HG03575 (cell line): ENCODE data around the gene COL16A1.

ENCODE experiments used
- ATAC-seq: cut with Tn5 transposase; IDR thresholded peaks from one replicate; pipeline ENCODE4 v1.9.1; 2021; ENCODE audit not compliant: unreplicated experiment, insufficient number of reproducible peaks, low FRiP score; ENCODE audit errors: extremely low read depth

Gene COL16A1

GRCh38 chr1:31657020-31657804, 46.6 kb downstream of the COL16A1 start:
- ATAC-seq: no peak

GRCh38 chr1:31655756-31656155, 48.1 kb downstream of the COL16A1 start:
- no peak for ATAC-seq

- no peak for ATAC-seq
These were observed 48.7 kb downstream of the COL16A1 start for GRCh38 chr1:31655104-31655503.

- no peak for ATAC-seq
These were observed 49.4 kb downstream of the COL16A1 start for GRCh38 chr1:31654474-31654776.

GRCh38 chr1:31653717-31654473, 49.9 kb downstream of the COL16A1 start:
- no peak for ATAC-seq

- no peak for ATAC-seq
These were observed 50.8 kb downstream of the COL16A1 start for GRCh38 chr1:31652891-31653499.

GRCh38 chr1:31651766-31652165, 52.1 kb downstream of the COL16A1 start:
- ATAC-seq: no peak

- no peak for ATAC-seq
These were observed 52.8 kb downstream of the COL16A1 start for GRCh38 chr1:31651089-31651420.

- no peak for ATAC-seq
These were observed 53.4 kb downstream of the COL16A1 start for GRCh38 chr1:31650161-31651088.

- no peak for ATAC-seq
These were observed 55.0 kb downstream of the COL16A1 start for GRCh38 chr1:31648641-31649357.

GRCh38 chr1:31648190-31648589, 55.6 kb downstream of the COL16A1 start:
- no peak for ATAC-seq

- ATAC-seq: no peak
These were observed 56.7 kb downstream of the COL16A1 start for GRCh38 chr1:31647106-31647505.

GRCh38 chr1:31646259-31646960, 57.4 kb downstream of the COL16A1 start:
- no peak for ATAC-seq

GRCh38 chr1:31645274-31645568, 58.6 kb downstream of the COL16A1 start:
- no peak for ATAC-seq

- ATAC-seq: no peak
These were observed 59.1 kb downstream of the COL16A1 start, which contains the start of gene PEF1 for GRCh38 chr1:31644560-31645273. PEF1 (minus strand) TSS chr1:31644876; CDS start chr1:31644864, 12 bp downstream.

- no peak for ATAC-seq
These were observed 59.7 kb downstream of the COL16A1 start for GRCh38 chr1:31643976-31644559.

- ATAC-seq: no peak
These were observed 60.9 kb downstream of the COL16A1 start for GRCh38 chr1:31642897-31643296.
